ENCODE data around the gene FHDC1.

DNA sequence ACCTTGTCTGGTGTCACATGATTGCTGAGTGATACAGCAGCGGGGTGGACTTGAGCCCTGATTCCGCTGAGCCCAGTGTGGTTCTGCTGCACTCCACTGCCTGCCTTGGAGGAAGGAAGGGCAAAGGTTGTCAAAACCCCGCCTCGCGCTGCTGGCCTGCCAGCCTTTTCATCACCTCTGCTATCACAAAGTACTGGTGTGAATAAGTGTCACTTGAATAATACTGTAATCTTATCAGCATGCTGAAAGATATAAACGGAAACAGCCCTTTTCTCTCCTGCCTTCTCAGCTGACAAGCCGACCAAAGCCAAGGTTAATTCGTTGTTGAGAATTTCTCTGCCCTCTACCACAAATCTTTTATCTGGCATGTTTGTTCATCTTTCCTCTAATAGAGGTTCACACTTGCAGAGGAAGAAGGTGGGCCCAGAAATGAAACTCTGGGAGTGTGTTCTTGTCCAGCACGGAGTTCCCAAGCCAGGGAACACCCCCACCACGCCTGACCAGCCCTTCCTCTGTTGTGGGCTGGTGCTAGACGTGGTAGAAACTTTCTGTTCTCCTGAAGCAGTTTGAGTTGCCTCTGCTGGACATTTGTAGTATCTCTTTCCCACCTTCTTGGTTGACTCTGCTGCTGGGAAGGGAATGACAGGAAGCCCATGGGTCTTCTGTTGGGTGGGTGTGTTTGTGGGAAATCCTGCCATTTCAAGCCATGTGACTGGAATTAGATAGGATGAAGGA lies 21.5 kb downstream of the FHDC1 start:
- no peak for TF ChIP-seq CTCF (IDR thresholded peaks at IDR 0.05)
- no peak for TF ChIP-seq POLR2A (IDR thresholded peaks at IDR 0.05)

All from esophagus squamous epithelium (tissue), 4 donors.